GM12874 (cell line): ENCODE results near the gene PEX5L.

Experiments
- CTCF ChIP-seq: IDR thresholded peaks from 2 replicates; pipeline ENCODE4 v1.5.1; 2011; ENCODE audit warnings: low read depth, mild to moderate bottlenecking, control low read depth, low read length, moderate library complexity; ENCODE audit not compliant: insufficient read depth

PEX5L gene

DNA sequence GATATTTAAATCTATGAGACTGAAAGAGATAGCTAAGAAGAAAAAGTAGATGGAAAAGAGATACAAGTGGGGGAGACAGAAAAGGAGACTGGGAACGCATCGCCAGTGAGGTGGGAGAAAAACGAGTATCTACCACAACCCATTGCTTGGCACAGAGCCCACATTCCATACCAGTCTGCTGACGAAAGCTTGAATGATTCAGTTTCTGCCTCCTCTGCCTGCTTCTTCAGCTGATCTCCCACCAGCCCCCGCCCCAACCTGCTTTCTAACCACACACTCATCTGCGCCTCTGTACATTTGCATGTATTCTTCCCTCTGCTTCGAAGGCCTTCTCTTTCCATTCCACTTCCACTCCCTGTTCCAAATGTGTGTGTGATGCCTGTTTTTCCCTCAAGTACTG, 195.8 kb downstream of the PEX5L start:
- TF ChIP-seq CTCF, result no peak

DNA sequence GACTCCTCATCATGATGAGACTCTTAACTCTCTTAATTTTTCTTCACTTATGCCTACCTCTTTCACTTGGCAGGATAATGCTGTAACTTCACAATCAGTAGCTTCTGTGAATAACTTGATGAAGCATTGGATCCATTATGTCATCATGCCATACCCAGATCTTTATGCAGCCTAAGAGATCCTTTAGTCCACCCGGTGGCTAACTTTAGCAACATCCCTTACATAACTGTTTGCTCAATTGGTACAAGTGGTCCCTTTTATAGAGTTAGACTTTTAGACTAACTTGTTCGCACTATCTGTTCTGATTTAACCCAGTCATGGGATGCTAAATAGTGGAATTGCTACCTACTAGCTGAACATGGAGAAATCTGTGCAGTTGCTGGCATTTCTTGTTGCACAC, 199.4 kb downstream of the PEX5L start:
- TF ChIP-seq CTCF, result no peak

DNA sequence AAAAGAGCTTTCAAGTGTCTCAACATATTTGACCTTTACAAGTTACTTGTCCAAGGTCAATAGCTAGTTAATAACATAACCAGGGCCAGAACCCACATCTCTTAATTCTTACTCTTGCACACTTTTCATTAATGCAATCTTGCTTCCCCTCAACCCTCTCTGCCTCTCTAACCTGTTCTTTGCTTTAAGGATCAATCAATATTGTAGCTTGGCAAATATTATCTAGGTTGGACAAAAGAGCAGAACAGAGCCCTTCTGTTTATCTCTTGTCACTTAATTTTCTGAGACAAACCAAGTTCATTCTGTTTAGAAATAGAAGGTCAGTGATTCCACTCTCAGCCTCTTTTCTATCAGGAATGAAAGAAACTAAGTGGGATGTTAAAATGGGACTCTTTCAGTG, 203.4 kb downstream of the PEX5L start:
- no peak for TF ChIP-seq CTCF

DNA sequence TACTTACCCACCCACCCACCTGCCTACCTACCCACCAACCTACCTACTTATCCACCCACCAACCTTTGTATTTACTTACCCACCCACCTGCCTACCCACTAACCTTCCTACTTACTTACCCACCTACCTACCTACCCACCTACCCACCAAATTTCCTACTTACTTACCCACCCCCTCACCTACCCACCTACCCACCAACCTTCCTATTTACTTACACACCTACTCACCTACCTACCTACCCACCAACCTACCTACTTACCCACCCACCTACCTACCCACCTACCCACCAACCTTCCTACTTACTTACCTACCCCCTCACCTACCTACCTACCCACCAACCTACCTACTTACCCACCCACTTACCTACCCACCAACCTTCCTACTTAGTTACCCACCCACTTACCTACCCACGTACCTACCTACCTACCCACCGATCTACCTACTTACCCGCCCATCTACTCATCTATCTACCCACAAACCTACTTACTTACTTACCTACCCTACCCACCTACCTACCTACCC, 204.3 kb downstream of the PEX5L start:
- TF ChIP-seq CTCF, result no peak

DNA sequence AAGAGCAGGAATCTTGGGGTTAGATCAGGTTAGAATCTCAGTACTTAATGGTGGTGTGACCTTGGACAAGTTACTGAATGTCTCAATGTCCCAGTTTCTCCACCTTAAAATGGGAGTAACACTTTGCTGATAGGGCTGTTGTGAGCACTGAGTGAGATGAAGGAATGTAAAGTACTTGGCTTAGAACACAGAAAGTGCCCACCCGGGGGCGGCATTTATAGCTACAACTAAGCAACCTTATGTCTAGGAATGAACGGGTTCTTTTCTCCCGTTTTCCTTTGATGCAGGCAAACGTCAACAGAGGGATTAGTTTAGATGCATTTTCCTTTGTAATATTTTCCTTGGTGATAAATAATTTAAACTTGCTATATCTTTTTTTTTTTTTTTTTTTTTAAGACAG, 207.3 kb downstream of the PEX5L start:
- no peak for TF ChIP-seq CTCF

- no peak for TF ChIP-seq CTCF
These were observed 208.0 kb downstream of the PEX5L start for GRCh38 chr3:179828738-179829137.

DNA sequence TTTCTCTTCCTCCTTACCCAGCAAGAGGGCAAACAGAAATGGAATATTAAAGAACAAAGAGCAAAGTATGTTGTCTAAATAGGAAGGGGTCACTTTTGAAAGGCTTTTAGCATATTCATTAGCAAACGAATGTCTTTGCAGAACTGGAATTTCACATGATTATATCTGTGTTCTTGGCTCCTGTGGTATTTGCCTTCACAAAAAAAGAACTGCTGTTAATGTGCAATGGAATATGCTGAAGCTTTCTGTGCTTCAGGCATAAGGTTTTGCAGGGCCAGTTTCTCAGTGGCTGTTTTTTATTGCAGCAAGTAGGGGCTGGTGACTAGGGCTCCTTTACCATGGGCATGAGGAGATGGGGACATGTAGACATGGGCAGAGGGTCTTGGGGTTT, 210.5 kb downstream of the PEX5L start:
- no peak for TF ChIP-seq CTCF

GRCh38 chr3:179825527-179826246, 211.1 kb downstream of the PEX5L start:
- no peak for TF ChIP-seq CTCF
